Activated CD8-positive, alpha-beta T cell treated with anti-CD3 and anti-CD28 coated beads, Interleukin-2, amount 10 ng/mL, durations not matched to agents 7 days and 5 days (primary cell): ENCODE results near the gene COL6A1. TPM values are rescaled to one million over a fixed set of nuclear protein-coding genes. Genes with fewer than 3 reads are reported as not detected.

Experiments used
- ATAC-seq: fragments of 150-1000 bp; cut with Tn5 transposase; one replicate; pipeline ENCODE4 v1.10.0; 2021; ENCODE audit warnings: moderate library complexity
- CTCF ChIA-PET: fragments of 350-600 bp; sonication (Branson Sonifier 250); formaldehyde crosslinking; loops from one replicate; lab custom pipeline; 2021; ENCODE audit warnings: antibody characterized with exemption; lab: Charles Lee
- POLR2A ChIA-PET: fragments of 350-600 bp; sonication (Branson Sonifier 250); formaldehyde crosslinking; loops from one replicate; lab custom pipeline; 2021; ENCODE audit warnings: antibody characterized with exemption; lab: Charles Lee
- DNase-seq: peaks from one replicate; pipeline ENCODE4 v3.0.0-alpha.2; 2020
- H3K27ac Mint-ChIP-seq: one replicate; pipeline ENCODE4 v1.8.0; 2021; ENCODE audit warnings: mild to moderate bottlenecking, mixed read lengths
- H3K27me3 Mint-ChIP-seq: one replicate; pipeline ENCODE4 v1.8.0; 2021; ENCODE audit warnings: low read depth, mixed read lengths
- H3K36me3 Mint-ChIP-seq: one replicate; pipeline ENCODE4 v1.8.0; 2021; ENCODE audit warnings: low read depth, mixed read lengths
- H3K4me1 Mint-ChIP-seq: one replicate; pipeline ENCODE4 v1.8.0; 2021; ENCODE audit warnings: low read depth, mixed read lengths
- H3K4me3 Mint-ChIP-seq: one replicate; pipeline ENCODE4 v1.8.0; 2021; ENCODE audit warnings: mild to moderate bottlenecking, mixed read lengths
- H3K9me3 Mint-ChIP-seq: one replicate; pipeline ENCODE4 v1.8.0; 2022; ENCODE audit warnings: mixed read lengths; ENCODE audit not compliant: insufficient read depth
- total RNA-seq, 2 experiments: library from RNA; stranded (reverse); gene quantifications; one replicate each; pipeline ENCODE4 v1.2.3, GENCODE V29; 2021

COL6A1 gene
- total RNA-seq, 2 experiments from 2014 or later, result 0.26 to 0.42 TPM

- Mint-ChIP-seq H3K27me3 (peaks cover 3% of the 10 kb centered on the region), H3K4me3 (no peak overlapping the region), H3K9me3 (no peaks in the 10 kb centered on the region), H3K36me3 (no peaks in the 10 kb centered on the region), H3K27ac (no peak overlapping the region), H3K4me1 (peaks cover under 1% of the 10 kb centered on the region)
- ATAC-seq (no peak), DNase-seq (no peak)
- ChIA-PET CTCF (no interaction called here), POLR2A (no interaction called here)
Measured at GRCh38 chr21:45987121-45987711, 5.6 kb downstream of the COL6A1 start.

- CTCF ChIA-PET, result no interaction called here
- DNase-seq (no peak), ATAC-seq (no peak)
- Mint-ChIP-seq H3K36me3 (no peaks in the 10 kb centered on the region), H3K4me3 (no peak overlapping the region), H3K4me1 (no peaks in the 10 kb centered on the region), H3K9me3 (no peaks in the 10 kb centered on the region), H3K27me3 (no peaks in the 10 kb centered on the region), H3K27ac (no peak overlapping the region)
- POLR2A ChIA-PET, result interaction anchor here (0.5 kb wide), 1 partner anchor 7 kb away, joined by 3 read pairs; the partner anchor contains the start of gene COL6A1
Measured at GRCh38 chr21:45988366-45989347, 7.1 kb downstream of the COL6A1 start.

GRCh38 chr21:45989355-45990048 is 7.9 kb downstream of the COL6A1 start:
- Mint-ChIP-seq H3K36me3 (no peaks in the 10 kb centered on the region), H3K4me1 (no peaks in the 10 kb centered on the region), H3K4me3 (no peak overlapping the region), H3K9me3 (no peaks in the 10 kb centered on the region), H3K27me3 (no peaks in the 10 kb centered on the region), H3K27ac (no peak overlapping the region)
- ChIA-PET CTCF (no interaction called here), POLR2A (interaction anchor here (0.5 kb wide), 1 partner anchor 8 kb away, joined by 3 read pairs; the partner anchor contains the start of gene COL6A1)
- ATAC-seq, result no peak
- no peak for DNase-seq

- Mint-ChIP-seq H3K36me3 (no peaks in the 10 kb centered on the region), H3K4me3 (no peak overlapping the region), H3K9me3 (no peaks in the 10 kb centered on the region), H3K27ac (no peak overlapping the region), H3K27me3 (no peaks in the 10 kb centered on the region), H3K4me1 (no peaks in the 10 kb centered on the region)
- DNase-seq (no peak), ATAC-seq (no peak)
- ChIA-PET POLR2A (no interaction called here), CTCF (no interaction called here)
Measured at GRCh38 chr21:45990049-45990711, 8.6 kb downstream of the COL6A1 start.

- CTCF ChIA-PET, result interaction anchor here (0.9 kb wide), 1 partner anchor 108 kb away, joined by 3 read pairs; no protein-coding TSS in a partner anchor
- H3K9me3 Mint-ChIP-seq, result no peaks in the 10 kb centered on the region
- H3K27ac Mint-ChIP-seq, result no peak overlapping the region
- POLR2A ChIA-PET, result no interaction called here
- H3K36me3 Mint-ChIP-seq, result no peaks in the 10 kb centered on the region
- H3K4me1 Mint-ChIP-seq, result no peaks in the 10 kb centered on the region
- DNase-seq, result no peak
- H3K4me3 Mint-ChIP-seq, result no peak overlapping the region
- H3K27me3 Mint-ChIP-seq, result no peaks in the 10 kb centered on the region
- no peak for ATAC-seq
Measured at GRCh38 chr21:45990741-45991605, 9.4 kb downstream of the COL6A1 start.

GRCh38 chr21:45991606-45992300 is 10.2 kb downstream of the COL6A1 start:
- H3K4me1 Mint-ChIP-seq, result no peaks in the 10 kb centered on the region
- H3K9me3 Mint-ChIP-seq, result no peaks in the 10 kb centered on the region
- ATAC-seq, result no peak
- H3K27ac Mint-ChIP-seq, result no peak overlapping the region
- no peaks in the 10 kb centered on the region for H3K27me3 Mint-ChIP-seq
- DNase-seq, result no peak
- CTCF ChIA-PET, result interaction anchor here (0.9 kb wide), 1 partner anchor 108 kb away, joined by 3 read pairs; no protein-coding TSS in a partner anchor
- H3K36me3 Mint-ChIP-seq, result no peaks in the 10 kb centered on the region
- POLR2A ChIA-PET, result no interaction called here
- H3K4me3 Mint-ChIP-seq, result no peak overlapping the region

- Mint-ChIP-seq H3K27me3 (no peaks in the 10 kb centered on the region), H3K9me3 (no peaks in the 10 kb centered on the region), H3K4me1 (no peaks in the 10 kb centered on the region), H3K4me3 (no peak overlapping the region), H3K36me3 (no peaks in the 10 kb centered on the region), H3K27ac (no peak overlapping the region)
- CTCF ChIA-PET, result no interaction called here
- POLR2A ChIA-PET, result no interaction called here
- DNase-seq, result no peak
- ATAC-seq, result no peak
Measured at GRCh38 chr21:45992301-45993209, 11.0 kb downstream of the COL6A1 start.

- Mint-ChIP-seq H3K27me3 (no peaks in the 10 kb centered on the region), H3K27ac (no peak overlapping the region), H3K4me3 (no peak overlapping the region), H3K36me3 (no peaks in the 10 kb centered on the region), H3K9me3 (no peaks in the 10 kb centered on the region), H3K4me1 (no peaks in the 10 kb centered on the region)
- no peak for DNase-seq
- ChIA-PET CTCF (no interaction called here), POLR2A (no interaction called here)
- no peak for ATAC-seq
Measured at GRCh38 chr21:45993210-45994085, 11.9 kb downstream of the COL6A1 start.

- POLR2A ChIA-PET, result no interaction called here
- ATAC-seq (no peak), DNase-seq (no peak)
- H3K27me3 Mint-ChIP-seq, result no peaks in the 10 kb centered on the region
- no peaks in the 10 kb centered on the region for H3K9me3 Mint-ChIP-seq
- H3K4me1 Mint-ChIP-seq, result no peaks in the 10 kb centered on the region
- H3K4me3 Mint-ChIP-seq, result no peak overlapping the region
- H3K36me3 Mint-ChIP-seq, result no peaks in the 10 kb centered on the region
- H3K27ac Mint-ChIP-seq, result no peak overlapping the region
- CTCF ChIA-PET, result no interaction called here
Measured at GRCh38 chr21:45994086-45994661, 12.6 kb downstream of the COL6A1 start.
